ENCODE data around the gene TMEM17. TPM values are rescaled to one million over a fixed set of nuclear protein-coding genes. Genes with fewer than 3 reads are reported as not detected.

TMEM17 gene, protein sequence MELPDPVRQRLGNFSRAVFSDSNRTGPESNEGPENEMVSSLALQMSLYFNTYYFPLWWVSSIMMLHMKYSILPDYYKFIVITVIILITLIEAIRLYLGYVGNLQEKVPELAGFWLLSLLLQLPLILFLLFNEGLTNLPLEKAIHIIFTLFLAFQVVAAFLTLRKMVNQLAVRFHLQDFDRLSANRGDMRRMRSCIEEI
- total RNA-seq: 1 to 10 TPM; 1.0 to 4.7 (median 2.2) TPM

DNA sequence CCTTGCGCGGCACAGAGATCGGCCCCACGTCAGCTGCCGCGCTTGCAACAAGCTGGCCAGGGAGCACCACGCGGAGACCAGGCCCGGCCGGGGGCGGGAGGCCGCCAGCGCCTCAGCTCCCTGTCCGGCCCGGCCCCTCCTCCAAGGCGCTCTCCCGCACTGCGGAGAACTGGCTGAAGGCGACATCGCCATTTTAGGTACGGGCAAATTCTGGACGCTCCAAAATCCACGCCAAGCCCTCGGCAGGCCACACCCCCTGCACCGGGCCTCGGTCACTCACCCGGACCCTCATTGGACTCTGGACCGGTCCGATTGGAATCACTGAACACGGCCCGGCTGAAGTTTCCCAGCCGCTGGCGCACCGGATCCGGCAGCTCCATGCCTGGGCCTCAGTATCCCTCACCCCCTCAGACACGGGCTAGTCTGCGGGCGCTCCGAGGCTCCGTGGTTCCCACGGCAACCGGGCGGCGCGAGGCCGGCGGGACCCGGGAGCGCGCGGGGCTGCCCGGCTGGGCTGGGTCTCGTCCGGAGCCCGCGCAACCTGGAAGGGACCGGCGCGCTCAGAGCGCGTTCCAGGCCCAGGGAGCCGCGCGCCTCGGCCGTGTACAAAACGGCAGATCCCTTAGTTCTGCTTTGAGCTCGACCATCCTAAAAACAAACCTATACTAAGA, at the start of gene TMEM17:
Gene TMEM17, minus strand, starts transcription at position 446 of the 671 bp plus-strand sequence. Its CDS starts 66 bp downstream, at position 380.
- H3K9me3 ChIP-seq: no peaks in the 10 kb centered on the region
- H3K4me1 ChIP-seq: peaks cover 0 to 14% (median 5%) of the 10 kb centered on the region in 4 donors
- H3K27ac ChIP-seq: peak within 1 kb of the TSS; percentile 86 to 93 (median 91)
- TF ChIP-seq POLR2AphosphoS5 (IDR thresholded peaks at IDR 0.05) (peak in 1 of 2 donors; percentile 64), EP300 (IDR thresholded peaks at IDR 0.05) (no peak), POLR2A (IDR thresholded peaks at IDR 0.05) (peak in 3 of 4 donors; percentile 24 to 68 (median 30))
- H3K4me3 ChIP-seq: peak within 1 kb of the TSS; percentile 61 to 89 (median 74)
- DNase-seq (peak; percentile 87 to 95), ATAC-seq (ENCODE audit: low FRiP score in 2 of 2) (peak; percentile 97 to 98)
- 0% methylated on average over 4 to 5 of the region's 68 CpGs for WGBS, 2 donors
- H3K27me3 ChIP-seq: no peaks in the 10 kb centered on the region
- H3K36me3 ChIP-seq: no peaks in the 10 kb centered on the region

DNA sequence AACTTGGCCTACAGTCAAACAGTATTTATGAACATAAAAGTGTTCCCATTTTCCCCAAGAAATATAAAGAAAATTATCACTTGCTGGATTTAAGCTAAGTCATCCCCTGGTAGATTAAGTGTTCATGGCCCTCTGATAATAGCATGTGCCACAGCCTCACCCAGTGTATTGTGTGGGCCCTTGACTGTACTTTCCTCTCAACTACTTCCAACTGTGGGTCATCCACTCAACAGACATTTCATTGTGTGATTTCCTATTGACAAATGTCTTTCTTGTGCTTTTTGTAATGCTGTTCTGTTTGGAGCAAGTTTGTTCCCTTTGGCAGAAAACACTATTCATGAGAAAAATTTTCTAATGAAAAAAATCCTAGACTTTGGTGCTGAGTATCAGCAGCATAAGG, 48.4 kb upstream of the TMEM17 start:
- Histone ChIP-seq H3K27me3 (no peaks in the 10 kb centered on the region), H3K36me3 (no peaks in the 10 kb centered on the region), H3K9me3 (no peaks in the 10 kb centered on the region), H3K4me3 (no peak overlapping the region), H3K27ac (no peak overlapping the region), H3K4me1 (no peaks in the 10 kb centered on the region)
- ATAC-seq (ENCODE audit: low FRiP score in 2 of 2) (no peak), DNase-seq (no peak)
- TF ChIP-seq POLR2A (IDR thresholded peaks at IDR 0.05): no peak
- TF ChIP-seq POLR2AphosphoS5 (IDR thresholded peaks at IDR 0.05): no peak
- TF ChIP-seq EP300 (IDR thresholded peaks at IDR 0.05): no peak
- TF ChIP-seq, protein P1, sequence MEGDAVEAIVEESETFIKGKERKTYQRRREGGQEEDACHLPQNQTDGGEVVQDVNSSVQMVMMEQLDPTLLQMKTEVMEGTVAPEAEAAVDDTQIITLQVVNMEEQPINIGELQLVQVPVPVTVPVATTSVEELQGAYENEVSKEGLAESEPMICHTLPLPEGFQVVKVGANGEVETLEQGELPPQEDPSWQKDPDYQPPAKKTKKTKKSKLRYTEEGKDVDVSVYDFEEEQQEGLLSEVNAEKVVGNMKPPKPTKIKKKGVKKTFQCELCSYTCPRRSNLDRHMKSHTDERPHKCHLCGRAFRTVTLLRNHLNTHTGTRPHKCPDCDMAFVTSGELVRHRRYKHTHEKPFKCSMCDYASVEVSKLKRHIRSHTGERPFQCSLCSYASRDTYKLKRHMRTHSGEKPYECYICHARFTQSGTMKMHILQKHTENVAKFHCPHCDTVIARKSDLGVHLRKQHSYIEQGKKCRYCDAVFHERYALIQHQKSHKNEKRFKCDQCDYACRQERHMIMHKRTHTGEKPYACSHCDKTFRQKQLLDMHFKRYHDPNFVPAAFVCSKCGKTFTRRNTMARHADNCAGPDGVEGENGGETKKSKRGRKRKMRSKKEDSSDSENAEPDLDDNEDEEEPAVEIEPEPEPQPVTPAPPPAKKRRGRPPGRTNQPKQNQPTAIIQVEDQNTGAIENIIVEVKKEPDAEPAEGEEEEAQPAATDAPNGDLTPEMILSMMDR (IDR thresholded peaks at IDR 0.05): no peak

DNA sequence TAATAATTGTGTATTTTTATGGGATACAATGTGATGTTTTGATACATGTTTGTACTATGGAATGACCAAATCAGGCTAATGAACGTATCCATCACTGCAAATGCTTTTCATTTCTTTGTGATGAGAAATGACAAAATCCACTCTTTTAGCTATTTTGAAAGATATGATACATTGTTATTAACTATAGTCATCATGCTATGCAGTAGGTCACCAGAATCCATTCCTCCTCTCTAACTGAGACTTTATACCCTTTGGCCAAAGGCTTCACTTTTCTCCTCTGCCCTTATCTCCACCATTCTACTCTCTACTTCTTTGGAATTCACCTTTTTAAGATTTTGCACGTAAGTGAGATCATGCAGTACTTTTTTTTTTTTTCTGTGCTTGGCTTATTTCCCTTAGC, 44.5 kb upstream of the TMEM17 start:
- Histone ChIP-seq H3K36me3 (no peaks in the 10 kb centered on the region), H3K4me3 (no peak overlapping the region), H3K4me1 (no peaks in the 10 kb centered on the region), H3K27ac (no peak overlapping the region), H3K9me3 (no peaks in the 10 kb centered on the region), H3K27me3 (no peaks in the 10 kb centered on the region)
- TF ChIP-seq, protein P1 (IDR thresholded peaks at IDR 0.05): no peak
- TF ChIP-seq POLR2AphosphoS5 (IDR thresholded peaks at IDR 0.05) (no peak), POLR2A (IDR thresholded peaks at IDR 0.05) (no peak), EP300 (IDR thresholded peaks at IDR 0.05) (no peak)
- no peak for ATAC-seq (ENCODE audit: low FRiP score in 2 of 2)
- WGBS, 2 donors: 86 to 94% methylated on average over 2 of the region's 2 CpGs
- DNase-seq: no peak

DNA sequence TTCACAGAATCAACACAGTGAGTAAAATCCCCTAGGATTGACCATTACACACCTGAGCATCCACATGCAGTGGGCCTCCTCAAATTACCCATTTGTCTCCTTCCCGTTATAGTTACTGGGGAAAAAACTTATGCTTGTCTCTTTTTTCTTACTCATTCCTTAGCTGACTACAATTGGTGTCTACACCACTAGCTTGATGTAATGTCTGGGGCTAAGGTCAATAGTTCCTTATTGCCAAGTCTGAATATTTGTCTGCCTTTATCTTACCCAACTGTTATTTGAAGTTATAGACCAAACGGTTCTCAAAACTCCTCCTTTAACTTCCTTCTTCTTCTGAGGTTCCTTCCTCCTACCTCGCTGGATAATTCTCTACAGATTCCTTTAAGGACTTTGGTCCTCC, 41.9 kb upstream of the TMEM17 start:
- H3K4me3 ChIP-seq: no peak overlapping the region
- H3K27me3 ChIP-seq: no peaks in the 10 kb centered on the region
- TF ChIP-seq EP300 (IDR thresholded peaks at IDR 0.05) (no peak), POLR2AphosphoS5 (IDR thresholded peaks at IDR 0.05) (no peak), POLR2A (IDR thresholded peaks at IDR 0.05) (no peak)
- TF ChIP-seq, protein P1 (IDR thresholded peaks at IDR 0.05): no peak
- 48 to 65% methylated on average over 3 of the region's 3 CpGs for WGBS, 2 donors
- H3K36me3 ChIP-seq: no peaks in the 10 kb centered on the region
- DNase-seq: no peak
- H3K9me3 ChIP-seq: no peaks in the 10 kb centered on the region
- peak in 1 of 2 donors; percentile 56 for ATAC-seq (ENCODE audit: low FRiP score in 2 of 2)
- H3K27ac ChIP-seq: no peak overlapping the region
- H3K4me1 ChIP-seq: no peaks in the 10 kb centered on the region

DNA sequence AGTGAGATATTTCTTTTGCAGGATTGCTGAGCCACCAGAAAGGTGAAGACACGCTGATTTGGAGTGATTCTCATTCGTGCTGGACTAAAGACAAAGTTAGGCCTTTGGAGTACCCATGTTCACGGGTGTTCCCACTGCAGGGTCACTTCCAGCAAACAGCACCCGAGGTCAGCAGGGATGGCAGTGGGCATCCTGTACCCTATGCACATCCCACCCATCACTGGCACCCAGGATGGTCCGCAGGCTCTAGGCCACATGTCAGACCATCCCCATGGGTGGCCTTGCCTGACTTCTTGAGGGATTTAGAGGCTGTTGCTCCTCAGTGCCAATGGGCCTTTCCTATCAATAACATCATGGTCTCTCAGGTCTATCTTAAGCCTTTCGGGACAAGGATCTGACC, 39.3 kb upstream of the TMEM17 start:
- H3K36me3 ChIP-seq: no peaks in the 10 kb centered on the region
- H3K4me1 ChIP-seq: no peaks in the 10 kb centered on the region
- WGBS, 2 donors: 88 to 97% methylated on average over 6 of the region's 6 CpGs
- no peak overlapping the region for H3K27ac ChIP-seq
- TF ChIP-seq POLR2AphosphoS5 (IDR thresholded peaks at IDR 0.05) (no peak), POLR2A (IDR thresholded peaks at IDR 0.05) (no peak), EP300 (IDR thresholded peaks at IDR 0.05) (no peak)
- TF ChIP-seq, protein P1 (IDR thresholded peaks at IDR 0.05): no peak
- no peaks in the 10 kb centered on the region for H3K9me3 ChIP-seq
- no peak overlapping the region for H3K4me3 ChIP-seq
- H3K27me3 ChIP-seq: no peaks in the 10 kb centered on the region
- ATAC-seq (ENCODE audit: low FRiP score in 2 of 2) (peak in 1 of 2 donors; percentile 53), DNase-seq (no peak)
